Small intestine (tissue), 7 donors: ENCODE data around the gene TMEM260. TPM values are rescaled to one million over a fixed set of nuclear protein-coding genes. Genes with fewer than 3 reads are reported as not detected.

Source experiments
- DNase-seq, 2 donors: peaks; one replicate each; pipeline versions ENCODE4 v3.0.0 to v3.0.0-alpha.2; 2013
- FAIRE-seq: peaks from 2 replicates; lab custom pipeline; 2012; peaks lifted over from hg19 to GRCh38; lab: Jason Lieb, UNC
- H3K27ac ChIP-seq, 3 donors: one replicate each; pipeline ENCODE4 v1.5.1; 2013; ENCODE audit warnings: low read length in 2 of 3, mild to moderate bottlenecking in 2 of 3, control low read depth in 1 of 3, inconsistent platforms in 1 of 3, low read depth in 1 of 3, moderate library complexity in 1 of 3
- H3K27me3 ChIP-seq, 3 donors: one replicate each; pipeline ENCODE4 v1.6.1; 2013; ENCODE audit warnings: low read length in 3 of 3, inconsistent platforms in 1 of 3; ENCODE audit not compliant: control insufficient read depth in 3 of 3, insufficient read depth in 3 of 3
- H3K36me3 ChIP-seq, 3 donors: one replicate each; pipeline ENCODE4 v1.6.1; 2013; ENCODE audit warnings: low read length in 3 of 3, inconsistent platforms in 1 of 3, low read depth in 1 of 3, mild to moderate bottlenecking in 1 of 3, moderate library complexity in 1 of 3; ENCODE audit not compliant: control insufficient read depth in 3 of 3, insufficient read depth in 2 of 3
- H3K4me1 ChIP-seq, 3 donors: one replicate each; pipeline ENCODE4 v1.6.1; 2013; ENCODE audit warnings: low read length in 2 of 3, inconsistent platforms in 1 of 3, low read depth in 1 of 3, mild to moderate bottlenecking in 1 of 3, moderate library complexity in 1 of 3; ENCODE audit not compliant: control insufficient read depth in 3 of 3, insufficient read depth in 2 of 3
- H3K4me3 ChIP-seq, 3 donors: one replicate each; pipeline ENCODE4 v1.5.1; 2013; ENCODE audit warnings: low read length in 3 of 3, control low read depth in 1 of 3, inconsistent platforms in 1 of 3, low read depth in 1 of 3, mild to moderate bottlenecking in 1 of 3, moderate library complexity in 1 of 3
- H3K9me3 ChIP-seq, 2 donors: one replicate each; pipeline ENCODE4 v1.6.1; 2013; ENCODE audit warnings: low read depth in 1 of 2, low read length in 1 of 2; ENCODE audit not compliant: control insufficient read depth in 2 of 2, insufficient read depth in 1 of 2
- WGBS, 3 donors: extraction: QIAGEN DNeasy Blood & Tissue Kit; methylation state at CpG; one replicate each; pipeline ENCODE4 v1.1.7; 2013; 5-methylcytosine and 5-hydroxymethylcytosine counted together
- polyA plus RNA-seq, 4 donors: library from polyadenylated mRNA; stranded (reverse) in 3 of 4; unstranded in 1 of 4; fragments of 200-250 nt in 3 of 4; fragments of 120-200 nt in 1 of 4; gene quantifications; one replicate each; pipeline versions ENCODE4 v1.2.1 to v1.2.3, GENCODE V29; 2013
- donor health status: healthy with polysubstance abuse.
- donor health status: control.
- donor health status: control.
- donor health status: Bipolar disorder and iron deficiency.
- donor health status: healthy.

The TMEM260 gene
- polyA plus RNA-seq, 4 donors, result 7.6 to 24.6 (median 9.0) TPM

GRCh38 chr14:56585461-56586084 lies 6.0 kb downstream of the TMEM260 start:
- FAIRE-seq (no peak), DNase-seq (no peak)
- Histone ChIP-seq H3K27ac (no peak overlapping the region), H3K4me1 (peaks cover 8 to 14% (median 12%) of the 10 kb centered on the region in 3 donors), H3K9me3 (no peaks in the 10 kb centered on the region), H3K4me3 (no peak overlapping the region), H3K27me3 (no peaks in the 10 kb centered on the region), H3K36me3 (peaks cover 0 to 6% (median 0%) of the 10 kb centered on the region in 3 donors)
- WGBS, 3 donors, result 83 to 86% (median 85%) methylated on average over 7 of the region's 7 CpGs

GRCh38 chr14:56587701-56588100 lies 8.1 kb downstream of the TMEM260 start:
- Histone ChIP-seq H3K27me3 (no peaks in the 10 kb centered on the region), H3K4me1 (peaks cover 0 to 6% (median 4%) of the 10 kb centered on the region in 3 donors), H3K4me3 (no peak overlapping the region), H3K27ac (no peak overlapping the region), H3K9me3 (no peaks in the 10 kb centered on the region), H3K36me3 (peaks cover 0 to 6% (median 3%) of the 10 kb centered on the region in 3 donors)
- 83 to 95% (median 86%) methylated on average over 1 of the region's 1 CpG for WGBS, 3 donors
- FAIRE-seq (no peak), DNase-seq (no peak)

- H3K4me1 ChIP-seq, result no peaks in the 10 kb centered on the region
- FAIRE-seq (no peak), DNase-seq (no peak)
- H3K9me3 ChIP-seq, result no peaks in the 10 kb centered on the region
- peaks cover 0 to 5% (median 5%) of the 10 kb centered on the region in 3 donors for H3K36me3 ChIP-seq
- WGBS, 3 donors, result 90 to 92% (median 91%) methylated on average over 5 of the region's 5 CpGs
- H3K27me3 ChIP-seq, result no peaks in the 10 kb centered on the region
- H3K27ac ChIP-seq, result no peak overlapping the region
- H3K4me3 ChIP-seq, result no peak overlapping the region
Measured at GRCh38 chr14:56590535-56590960, 10.9 kb downstream of the TMEM260 start.

- no peak overlapping the region for H3K4me3 ChIP-seq
- DNase-seq, result no peak
- no peaks in the 10 kb centered on the region for H3K9me3 ChIP-seq
- no peaks in the 10 kb centered on the region for H3K27me3 ChIP-seq
- no peak for FAIRE-seq
- no peaks in the 10 kb centered on the region for H3K4me1 ChIP-seq
- no peak overlapping the region for H3K27ac ChIP-seq
- H3K36me3 ChIP-seq, result peaks cover 0 to 6% (median 2%) of the 10 kb centered on the region in 3 donors
- 65 to 84% (median 74%) methylated on average over 5 of the region's 5 CpGs for WGBS, 3 donors
Measured at GRCh38 chr14:56592746-56593544, 13.3 kb downstream of the TMEM260 start.

GRCh38 chr14:56594428-56594827 lies 14.8 kb downstream of the TMEM260 start:
- H3K27ac ChIP-seq, result no peak overlapping the region
- no peak overlapping the region for H3K4me3 ChIP-seq
- no peaks in the 10 kb centered on the region for H3K27me3 ChIP-seq
- no peaks in the 10 kb centered on the region for H3K4me1 ChIP-seq
- peaks cover 2 to 10% (median 5%) of the 10 kb centered on the region in 3 donors for H3K36me3 ChIP-seq
- WGBS, 3 donors, result 13 to 69% (median 47%) methylated on average over 1 of the region's 1 CpG
- H3K9me3 ChIP-seq, result no peaks in the 10 kb centered on the region
- peak; percentile 75 for FAIRE-seq
- DNase-seq, result no peak

- Histone ChIP-seq H3K9me3 (no peaks in the 10 kb centered on the region), H3K4me1 (no peaks in the 10 kb centered on the region), H3K36me3 (peaks cover 2 to 7% (median 5%) of the 10 kb centered on the region in 3 donors), H3K27me3 (no peaks in the 10 kb centered on the region), H3K4me3 (no peak overlapping the region), H3K27ac (no peak overlapping the region)
- FAIRE-seq (no peak), DNase-seq (no peak)
- WGBS, 3 donors, result 94 to 100% (median 96%) methylated on average over 1 of the region's 1 CpG
Measured at GRCh38 chr14:56598519-56598918, 18.9 kb downstream of the TMEM260 start.

GRCh38 chr14:56603648-56604047 lies 24.1 kb downstream of the TMEM260 start:
- Histone ChIP-seq H3K4me3 (no peak overlapping the region), H3K4me1 (no peaks in the 10 kb centered on the region), H3K27ac (no peak overlapping the region), H3K9me3 (no peaks in the 10 kb centered on the region), H3K27me3 (no peaks in the 10 kb centered on the region), H3K36me3 (peaks cover 0 to 5% (median 4%) of the 10 kb centered on the region in 3 donors)
- no peak for FAIRE-seq
- WGBS, 3 donors, result 84 to 96% (median 96%) methylated on average over 2 of the region's 2 CpGs
- DNase-seq, result no peak

- no peak for DNase-seq
- H3K36me3 ChIP-seq, result peaks cover 0 to 10% (median 7%) of the 10 kb centered on the region in 3 donors
- no peaks in the 10 kb centered on the region for H3K9me3 ChIP-seq
- 82 to 93% (median 86%) methylated on average over 2 of the region's 2 CpGs for WGBS, 3 donors
- H3K4me1 ChIP-seq, result no peaks in the 10 kb centered on the region
- no peak overlapping the region for H3K27ac ChIP-seq
- no peaks in the 10 kb centered on the region for H3K27me3 ChIP-seq
- no peak overlapping the region for H3K4me3 ChIP-seq
- FAIRE-seq, result no peak
Measured at GRCh38 chr14:56608689-56609088, 29.1 kb downstream of the TMEM260 start.
